NCI-H1105 treated with DMSO at 0.1 percent for 48 hours (cell line): ENCODE measurements around the gene PCED1B.
"Not testable (repeated sequence)": the region's sequence is repeated elsewhere in the genome, so short reads cannot be mapped to it uniquely, and the experiment has no call there.

ENCODE experiments used
- DNase-seq: peaks from one replicate; lab custom pipeline; 2025; lab: John Stamatoyannopoulos, UW

The PCED1B gene

GRCh38 chr12:47166365-47166764, 86.9 kb downstream of the PCED1B start:
- DNase-seq = no peak

GRCh38 chr12:47170281-47170680, 90.9 kb downstream of the PCED1B start:
- not testable (repeated sequence) for DNase-seq

- DNase-seq = no peak
Observed at GRCh38 chr12:47178014-47178413, 98.6 kb downstream of the PCED1B start.

GRCh38 chr12:47182164-47182938, 102.9 kb downstream of the PCED1B start:
- not testable (repeated sequence) for DNase-seq

GRCh38 chr12:47184229-47184628, 104.8 kb downstream of the PCED1B start:
- DNase-seq = no peak

GRCh38 chr12:47184813-47185212, 105.4 kb downstream of the PCED1B start:
- DNase-seq = no peak

- no peak for DNase-seq
Observed at GRCh38 chr12:47186246-47186645, 106.8 kb downstream of the PCED1B start.

- no peak for DNase-seq
Observed at GRCh38 chr12:47188576-47189441, 109.4 kb downstream of the PCED1B start.

- DNase-seq = no peak
Observed at GRCh38 chr12:47189728-47190127, 110.3 kb downstream of the PCED1B start.

GRCh38 chr12:47190271-47190750, 110.9 kb downstream of the PCED1B start:
- no peak for DNase-seq

- DNase-seq = no peak
Observed at GRCh38 chr12:47190905-47191304, 111.5 kb downstream of the PCED1B start.

- no peak for DNase-seq
Observed at GRCh38 chr12:47192051-47192450, 112.6 kb downstream of the PCED1B start.

GRCh38 chr12:47193066-47193465, 113.6 kb downstream of the PCED1B start:
- no peak for DNase-seq

- no peak for DNase-seq
Observed at GRCh38 chr12:47194501-47194900, 115.1 kb downstream of the PCED1B start.

GRCh38 chr12:47200446-47200845, 121.0 kb downstream of the PCED1B start:
- DNase-seq = no peak

GRCh38 chr12:47201190-47201589, 121.8 kb downstream of the PCED1B start:
- not testable (repeated sequence) for DNase-seq

- DNase-seq = no peak
Observed at GRCh38 chr12:47202176-47202575, 122.8 kb downstream of the PCED1B start.

- no peak for DNase-seq
Observed at GRCh38 chr12:47205532-47206449, 126.4 kb downstream of the PCED1B start.

- no peak for DNase-seq
Observed at GRCh38 chr12:47206450-47207339, 127.3 kb downstream of the PCED1B start.

GRCh38 chr12:47207340-47207717, 127.9 kb downstream of the PCED1B start:
- no peak for DNase-seq

GRCh38 chr12:47207829-47208248, 128.4 kb downstream of the PCED1B start:
- no peak for DNase-seq
